GM19238 (cell line): ENCODE results near the gene SOD1.
"Not testable (repeated sequence)": the region's sequence is repeated elsewhere in the genome, so short reads cannot be mapped to it uniquely, and the experiment has no call there.

ENCODE experiments used
- DNase-seq: peaks from one replicate; pipeline ENCODE4 v3.0.0; 2011; ENCODE audit warnings: low spot score; ENCODE audit not compliant: insufficient read length

SOD1 gene

DNA sequence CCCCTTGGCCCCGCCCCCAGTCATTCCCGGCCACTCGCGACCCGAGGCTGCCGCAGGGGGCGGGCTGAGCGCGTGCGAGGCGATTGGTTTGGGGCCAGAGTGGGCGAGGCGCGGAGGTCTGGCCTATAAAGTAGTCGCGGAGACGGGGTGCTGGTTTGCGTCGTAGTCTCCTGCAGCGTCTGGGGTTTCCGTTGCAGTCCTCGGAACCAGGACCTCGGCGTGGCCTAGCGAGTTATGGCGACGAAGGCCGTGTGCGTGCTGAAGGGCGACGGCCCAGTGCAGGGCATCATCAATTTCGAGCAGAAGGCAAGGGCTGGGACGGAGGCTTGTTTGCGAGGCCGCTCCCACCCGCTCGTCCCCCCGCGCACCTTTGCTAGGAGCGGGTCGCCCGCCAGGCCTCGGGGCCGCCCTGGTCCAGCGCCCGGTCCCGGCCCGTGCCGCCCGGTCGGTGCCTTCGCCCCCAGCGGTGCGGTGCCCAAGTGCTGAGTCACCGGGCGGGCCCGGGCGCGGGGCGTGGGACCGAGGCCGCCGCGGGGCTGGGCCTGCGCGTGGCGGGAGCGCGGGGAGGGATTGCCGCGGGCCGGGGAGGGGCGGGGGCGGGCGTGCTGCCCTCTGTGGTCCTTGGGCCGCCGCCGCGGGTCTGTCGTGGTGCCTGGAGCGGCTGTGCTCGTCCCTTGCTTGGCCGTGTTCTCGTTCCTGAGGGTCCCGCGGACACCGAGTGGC lies at the start of gene SOD1:
Gene SOD1, plus strand, starts transcription at position 158 of the 723 bp plus-strand sequence. Its CDS starts 77 bp downstream, at position 235.
- peak; percentile 96 for DNase-seq

DNA sequence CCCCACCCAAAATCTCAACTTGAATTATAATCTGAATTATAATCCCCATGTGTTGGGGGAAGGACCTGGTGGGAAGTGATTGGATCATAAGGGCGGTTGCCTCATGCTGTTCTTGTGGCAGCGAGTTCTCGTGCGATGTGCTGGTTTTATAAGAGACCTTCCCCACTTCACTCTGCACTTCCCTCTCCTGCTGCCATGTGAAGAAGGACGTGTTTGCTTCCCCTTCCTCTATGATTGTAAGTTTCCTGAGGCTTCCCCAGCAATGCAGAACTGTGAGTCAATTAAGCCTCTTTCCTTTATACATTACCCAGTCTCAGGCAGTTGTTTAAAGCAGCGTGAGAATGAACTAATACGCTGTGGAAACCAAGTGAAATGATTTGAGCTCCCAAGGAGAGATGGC lies 48.0 kb upstream of the SOD1 start:
- DNase-seq, result no peak

- DNase-seq, result no peak
These were observed 46.4 kb upstream of the SOD1 start for GRCh38 chr21:31612894-31613785.

- DNase-seq, result no peak
These were observed 44.8 kb upstream of the SOD1 start for GRCh38 chr21:31614705-31615104.

GRCh38 chr21:31616216-31616615 lies 43.3 kb upstream of the SOD1 start:
- no peak for DNase-seq

DNA sequence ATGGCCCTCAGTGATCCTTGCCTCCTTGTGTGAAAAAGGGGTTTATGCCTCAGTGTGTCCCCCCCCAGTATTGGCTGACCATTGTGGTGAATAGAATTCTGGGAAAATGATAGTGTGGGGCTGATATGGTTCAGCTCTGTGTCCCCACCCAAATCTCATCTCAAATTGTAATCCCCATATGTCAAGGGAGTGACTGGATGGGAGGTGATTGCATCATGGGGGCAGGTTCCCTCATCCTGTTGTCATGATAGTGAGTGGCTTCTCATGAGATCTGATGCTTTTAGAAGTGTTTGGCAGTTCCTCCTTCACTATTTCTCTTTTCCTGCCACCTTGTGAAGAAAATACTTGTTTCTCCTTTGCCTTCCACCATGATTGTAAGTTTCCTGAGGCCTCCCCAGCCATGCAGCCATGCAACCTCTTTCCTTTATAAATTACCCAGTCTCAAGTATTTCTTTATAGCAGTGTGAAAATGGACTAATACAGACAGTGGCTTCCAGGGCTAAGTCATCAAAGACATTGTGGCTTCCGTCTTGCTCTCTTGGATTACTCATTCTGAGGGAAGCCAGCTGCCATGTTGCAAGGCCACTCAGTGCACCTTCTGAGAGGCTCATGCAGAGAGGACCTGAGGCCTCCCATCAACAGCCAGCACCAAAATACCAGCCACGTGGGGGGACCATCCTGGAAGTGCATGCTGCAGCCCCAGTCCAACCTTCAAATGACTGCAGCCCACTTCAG lies 40.6 kb upstream of the SOD1 start:
- no peak for DNase-seq

- no peak for DNase-seq
These were observed 37.1 kb upstream of the SOD1 start for GRCh38 chr21:31622397-31622796.

DNA sequence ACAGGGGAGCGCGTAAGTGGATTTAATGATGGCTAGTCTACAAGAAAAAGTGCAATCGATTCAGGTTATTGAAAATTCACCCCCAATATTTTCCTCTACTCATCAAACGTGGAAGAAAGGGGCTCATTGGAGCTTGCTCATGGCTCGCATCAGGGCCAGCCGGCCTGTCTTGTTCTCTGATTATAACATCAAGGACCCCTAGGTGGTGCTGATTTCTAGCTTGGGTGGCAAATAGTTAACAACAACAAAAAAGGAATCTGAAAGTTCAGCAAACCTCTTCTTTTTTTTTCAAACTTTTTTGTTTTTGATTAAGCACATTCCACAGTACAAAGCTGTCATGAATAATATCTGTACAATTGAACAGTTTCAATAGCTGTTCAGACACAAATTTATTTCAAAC lies 35.8 kb upstream of the SOD1 start:
- no peak for DNase-seq

DNA sequence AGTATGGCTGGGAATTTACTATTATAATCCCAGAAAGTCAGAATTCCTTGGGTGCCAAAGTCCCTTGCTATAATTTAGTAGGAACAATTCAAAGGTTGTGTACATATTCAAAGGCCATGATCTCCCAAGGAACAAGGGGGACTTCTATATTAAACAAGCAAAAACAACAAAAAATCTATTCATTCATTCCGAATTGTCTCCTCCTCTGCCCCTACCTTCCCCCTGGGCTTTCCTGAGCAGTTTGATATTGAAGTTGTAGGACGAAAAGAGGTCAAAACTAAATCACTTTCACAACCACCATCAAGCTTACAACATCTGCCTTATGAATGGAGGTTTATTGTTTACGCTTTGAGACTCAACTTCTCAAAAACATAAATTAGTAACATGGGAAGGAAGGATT lies 35.3 kb upstream of the SOD1 start:
- no peak for DNase-seq

DNA sequence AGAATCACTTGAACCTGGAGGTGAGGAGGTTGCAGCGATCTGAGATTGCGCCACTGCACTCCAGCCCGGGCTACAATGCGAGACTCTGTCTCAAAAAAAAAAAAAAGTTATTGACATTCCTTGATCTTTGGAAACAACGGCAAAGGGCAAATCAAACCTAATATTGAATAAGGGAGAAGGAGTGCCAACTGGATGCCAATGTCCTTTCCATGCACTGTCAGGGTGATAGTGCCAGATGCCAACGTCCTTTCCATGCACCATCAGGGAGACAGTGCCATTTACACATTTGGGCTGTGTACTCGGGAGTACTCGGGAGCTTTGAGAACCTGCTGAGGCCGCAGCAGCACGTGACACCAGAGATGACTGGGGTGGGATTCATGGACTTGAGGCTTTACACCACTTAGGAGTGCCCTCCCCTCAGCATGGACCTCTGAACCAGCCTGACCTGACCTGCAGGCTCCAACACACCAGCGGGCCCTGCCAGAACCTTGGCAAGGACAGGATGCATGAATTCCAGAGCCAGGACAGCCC lies 34.5 kb upstream of the SOD1 start:
- DNase-seq, result no peak

DNA sequence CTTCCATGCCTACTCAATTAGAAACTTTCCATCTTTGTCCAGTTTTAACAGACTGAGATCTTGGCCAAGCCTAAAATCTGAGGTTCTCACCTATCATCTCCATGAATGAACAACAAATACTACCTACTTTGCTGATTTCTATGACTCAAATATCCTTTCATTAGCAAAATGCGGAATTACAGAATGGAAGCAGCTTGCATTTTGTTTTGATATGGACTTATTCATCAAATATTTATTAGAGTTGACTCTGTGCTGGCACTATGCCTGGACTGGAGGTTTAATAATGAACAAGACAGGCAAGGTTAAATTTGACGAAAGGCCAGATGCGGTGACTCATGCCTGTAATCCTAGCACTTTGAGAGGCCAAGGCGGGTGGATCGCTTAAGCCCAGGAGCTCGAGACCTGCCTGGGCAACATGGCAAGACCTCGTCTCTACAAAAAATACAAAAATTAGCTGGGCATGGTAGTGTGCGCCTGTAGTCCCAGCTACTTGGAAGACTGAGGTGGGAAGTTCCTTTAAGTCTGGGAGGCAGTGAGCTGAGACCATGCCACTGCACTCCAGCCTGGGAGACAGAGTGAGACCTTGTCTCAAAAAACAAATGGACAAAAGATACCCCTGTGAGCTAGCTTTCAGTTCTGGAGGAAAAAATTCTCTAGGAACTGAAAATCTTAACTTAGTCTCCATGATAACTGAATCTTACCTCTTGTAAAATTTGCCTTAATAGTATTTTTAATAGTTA lies 29.4 kb upstream of the SOD1 start:
- DNase-seq, result no peak

- not testable (repeated sequence) for DNase-seq
These were observed 27.6 kb upstream of the SOD1 start for GRCh38 chr21:31631881-31632280.

- DNase-seq, result no peak
These were observed 24.5 kb upstream of the SOD1 start for GRCh38 chr21:31634993-31635392.

- DNase-seq, result no peak
These were observed 22.6 kb upstream of the SOD1 start for GRCh38 chr21:31636874-31637273.

DNA sequence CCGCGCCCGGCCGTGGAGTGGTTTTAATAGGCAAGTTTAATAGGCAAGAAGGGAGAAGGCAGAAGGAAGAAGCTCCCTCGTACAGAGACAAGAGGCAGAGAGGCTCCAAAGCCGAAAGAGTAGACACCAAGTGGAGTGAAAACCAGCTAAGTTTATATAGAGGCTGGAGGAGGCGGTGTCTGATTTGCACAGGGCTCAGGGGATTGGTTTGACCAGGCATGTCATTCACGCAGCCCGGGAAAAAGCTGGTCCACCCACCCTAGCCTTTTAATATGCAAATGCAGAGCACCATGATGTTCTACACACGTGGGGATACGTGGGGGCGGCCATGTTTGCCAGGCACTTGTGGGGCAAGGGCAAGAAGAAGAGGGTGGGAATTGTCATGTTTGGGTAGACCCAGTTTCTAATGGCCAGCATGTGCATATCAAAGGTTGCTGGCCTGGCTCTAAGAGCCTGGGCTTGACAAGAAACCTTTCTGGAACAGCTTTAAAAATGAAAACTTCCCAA lies 18.0 kb upstream of the SOD1 start:
- no peak for DNase-seq

DNA sequence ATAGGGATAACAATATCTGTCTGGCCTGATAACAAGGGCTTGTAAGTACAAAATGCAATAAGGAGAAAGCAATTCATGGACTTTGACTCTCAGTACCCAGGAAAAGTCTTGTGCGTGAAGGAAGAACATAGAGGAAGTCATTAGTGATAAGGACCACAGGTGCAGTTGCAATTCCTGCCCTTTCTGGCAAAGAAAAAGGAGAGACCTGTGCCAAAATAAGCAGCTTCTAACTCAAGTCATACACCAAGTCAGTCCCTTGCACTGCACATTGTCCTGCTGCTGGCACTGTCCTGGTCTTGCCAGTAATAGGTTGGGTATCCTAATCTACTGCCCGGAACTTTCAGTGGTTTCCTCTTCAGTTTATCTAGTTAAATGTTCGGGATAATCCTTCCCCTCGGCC lies 14.8 kb upstream of the SOD1 start:
- DNase-seq, result no peak

GRCh38 chr21:31647650-31648049 lies 11.8 kb upstream of the SOD1 start:
- DNase-seq, result no peak

DNA sequence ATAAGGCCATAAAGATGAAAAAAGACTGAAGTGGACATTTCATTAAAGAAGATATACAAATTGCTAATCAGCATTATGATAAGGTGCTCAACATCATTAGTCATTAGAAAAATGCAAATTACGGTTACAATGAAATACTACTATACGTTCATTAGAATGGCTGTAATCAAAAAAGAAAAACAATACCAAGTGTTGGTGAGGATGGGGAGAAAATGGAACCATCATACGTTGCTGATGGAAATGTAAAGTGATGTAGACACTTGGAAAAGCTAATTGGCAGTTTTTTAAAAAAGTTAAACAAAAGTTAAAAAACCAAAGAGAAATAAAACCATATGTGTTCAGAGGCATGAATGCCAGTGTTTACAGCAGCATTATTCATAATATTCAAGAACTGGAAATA lies 8.6 kb upstream of the SOD1 start:
- DNase-seq, result no peak

DNA sequence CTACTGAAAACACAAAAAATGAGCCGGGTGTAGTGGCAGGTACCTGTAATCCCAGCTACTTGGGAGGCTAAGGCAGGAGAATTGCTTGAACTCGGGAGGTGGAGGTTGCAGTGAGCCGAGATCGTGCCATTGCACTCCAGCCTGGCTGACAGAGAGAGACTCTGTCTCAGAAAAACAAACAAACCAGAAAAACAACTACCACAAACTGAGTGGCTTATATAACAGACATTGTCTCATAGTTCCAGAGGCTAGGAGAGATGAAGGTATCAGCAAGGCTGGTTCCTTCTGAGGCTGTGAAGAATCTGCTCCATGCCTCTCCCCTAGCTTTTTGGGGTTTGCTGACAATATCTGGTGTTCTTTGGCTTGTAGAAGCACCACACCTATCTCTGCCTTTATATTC lies 8.0 kb upstream of the SOD1 start:
- DNase-seq, result not testable (repeated sequence)

- no peak for DNase-seq
These were observed 5.2 kb upstream of the SOD1 start for GRCh38 chr21:31654340-31654739.
